HL-60 (cell line): ENCODE results near the gene PRICKLE2.

ENCODE experiments used
- GABPA ChIP-seq: IDR thresholded peaks from 2 replicates; pipeline ENCODE4 v1.6.1; 2012; ENCODE audit warnings: low read depth
- POLR2AphosphoS5 ChIP-seq: IDR thresholded peaks from 2 replicates; pipeline ENCODE4 v1.6.1; 2012; ENCODE audit warnings: low read depth
- SPI1 ChIP-seq: IDR thresholded peaks from 2 replicates; pipeline ENCODE4 v1.6.1; 2012; ENCODE audit warnings: low read depth, mild to moderate bottlenecking, borderline replicate concordance
- TF ChIP-seq, protein P1 (sequence below): IDR thresholded peaks from one replicate; pipeline ENCODE4 v1.5.1; 2011; ENCODE audit warnings: low read length, control low read depth, inconsistent platforms; ENCODE audit not compliant: insufficient read depth
- TF ChIP-seq, protein P2 (sequence below): IDR thresholded peaks from 2 replicates; pipeline ENCODE4 v1.6.1; 2012; ENCODE audit warnings: low read depth; ENCODE audit not compliant: insufficient replicate concordance

DNA sequence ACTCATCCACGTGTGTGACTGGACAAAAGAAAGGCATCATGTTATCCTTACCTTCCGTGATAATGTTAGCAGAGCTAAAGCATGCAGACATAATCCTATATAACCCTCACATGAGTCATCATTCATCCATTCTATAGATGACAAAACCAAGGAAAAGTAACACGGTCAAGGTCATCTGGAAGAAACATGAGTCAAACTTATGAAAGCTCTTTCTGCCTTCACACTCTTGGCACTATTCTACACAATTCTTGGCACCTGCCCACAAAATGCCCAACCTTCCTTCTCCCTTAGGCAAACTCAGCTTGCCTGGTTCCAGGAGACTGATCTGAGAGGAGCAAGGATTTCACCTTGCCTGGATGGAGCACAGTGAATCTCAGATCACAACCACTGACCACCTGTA is 66.9 kb downstream of the PRICKLE2 start:
- TF ChIP-seq, protein P1, sequence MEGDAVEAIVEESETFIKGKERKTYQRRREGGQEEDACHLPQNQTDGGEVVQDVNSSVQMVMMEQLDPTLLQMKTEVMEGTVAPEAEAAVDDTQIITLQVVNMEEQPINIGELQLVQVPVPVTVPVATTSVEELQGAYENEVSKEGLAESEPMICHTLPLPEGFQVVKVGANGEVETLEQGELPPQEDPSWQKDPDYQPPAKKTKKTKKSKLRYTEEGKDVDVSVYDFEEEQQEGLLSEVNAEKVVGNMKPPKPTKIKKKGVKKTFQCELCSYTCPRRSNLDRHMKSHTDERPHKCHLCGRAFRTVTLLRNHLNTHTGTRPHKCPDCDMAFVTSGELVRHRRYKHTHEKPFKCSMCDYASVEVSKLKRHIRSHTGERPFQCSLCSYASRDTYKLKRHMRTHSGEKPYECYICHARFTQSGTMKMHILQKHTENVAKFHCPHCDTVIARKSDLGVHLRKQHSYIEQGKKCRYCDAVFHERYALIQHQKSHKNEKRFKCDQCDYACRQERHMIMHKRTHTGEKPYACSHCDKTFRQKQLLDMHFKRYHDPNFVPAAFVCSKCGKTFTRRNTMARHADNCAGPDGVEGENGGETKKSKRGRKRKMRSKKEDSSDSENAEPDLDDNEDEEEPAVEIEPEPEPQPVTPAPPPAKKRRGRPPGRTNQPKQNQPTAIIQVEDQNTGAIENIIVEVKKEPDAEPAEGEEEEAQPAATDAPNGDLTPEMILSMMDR = no peak
- TF ChIP-seq, protein P2, sequence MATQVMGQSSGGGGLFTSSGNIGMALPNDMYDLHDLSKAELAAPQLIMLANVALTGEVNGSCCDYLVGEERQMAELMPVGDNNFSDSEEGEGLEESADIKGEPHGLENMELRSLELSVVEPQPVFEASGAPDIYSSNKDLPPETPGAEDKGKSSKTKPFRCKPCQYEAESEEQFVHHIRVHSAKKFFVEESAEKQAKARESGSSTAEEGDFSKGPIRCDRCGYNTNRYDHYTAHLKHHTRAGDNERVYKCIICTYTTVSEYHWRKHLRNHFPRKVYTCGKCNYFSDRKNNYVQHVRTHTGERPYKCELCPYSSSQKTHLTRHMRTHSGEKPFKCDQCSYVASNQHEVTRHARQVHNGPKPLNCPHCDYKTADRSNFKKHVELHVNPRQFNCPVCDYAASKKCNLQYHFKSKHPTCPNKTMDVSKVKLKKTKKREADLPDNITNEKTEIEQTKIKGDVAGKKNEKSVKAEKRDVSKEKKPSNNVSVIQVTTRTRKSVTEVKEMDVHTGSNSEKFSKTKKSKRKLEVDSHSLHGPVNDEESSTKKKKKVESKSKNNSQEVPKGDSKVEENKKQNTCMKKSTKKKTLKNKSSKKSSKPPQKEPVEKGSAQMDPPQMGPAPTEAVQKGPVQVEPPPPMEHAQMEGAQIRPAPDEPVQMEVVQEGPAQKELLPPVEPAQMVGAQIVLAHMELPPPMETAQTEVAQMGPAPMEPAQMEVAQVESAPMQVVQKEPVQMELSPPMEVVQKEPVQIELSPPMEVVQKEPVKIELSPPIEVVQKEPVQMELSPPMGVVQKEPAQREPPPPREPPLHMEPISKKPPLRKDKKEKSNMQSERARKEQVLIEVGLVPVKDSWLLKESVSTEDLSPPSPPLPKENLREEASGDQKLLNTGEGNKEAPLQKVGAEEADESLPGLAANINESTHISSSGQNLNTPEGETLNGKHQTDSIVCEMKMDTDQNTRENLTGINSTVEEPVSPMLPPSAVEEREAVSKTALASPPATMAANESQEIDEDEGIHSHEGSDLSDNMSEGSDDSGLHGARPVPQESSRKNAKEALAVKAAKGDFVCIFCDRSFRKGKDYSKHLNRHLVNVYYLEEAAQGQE = no peak
- no peak for TF ChIP-seq SPI1
- no peak for TF ChIP-seq POLR2AphosphoS5
- no peak for TF ChIP-seq GABPA
